GM19467 (cell line): ENCODE measurements around the gene DOCK4.

ENCODE experiments used
- ATAC-seq: cut with Tn5 transposase; IDR thresholded peaks from one replicate; pipeline ENCODE4 v1.9.1; 2021; ENCODE audit warnings: mild to moderate bottlenecking, moderate library complexity; ENCODE audit not compliant: unreplicated experiment

DOCK4 gene

DNA sequence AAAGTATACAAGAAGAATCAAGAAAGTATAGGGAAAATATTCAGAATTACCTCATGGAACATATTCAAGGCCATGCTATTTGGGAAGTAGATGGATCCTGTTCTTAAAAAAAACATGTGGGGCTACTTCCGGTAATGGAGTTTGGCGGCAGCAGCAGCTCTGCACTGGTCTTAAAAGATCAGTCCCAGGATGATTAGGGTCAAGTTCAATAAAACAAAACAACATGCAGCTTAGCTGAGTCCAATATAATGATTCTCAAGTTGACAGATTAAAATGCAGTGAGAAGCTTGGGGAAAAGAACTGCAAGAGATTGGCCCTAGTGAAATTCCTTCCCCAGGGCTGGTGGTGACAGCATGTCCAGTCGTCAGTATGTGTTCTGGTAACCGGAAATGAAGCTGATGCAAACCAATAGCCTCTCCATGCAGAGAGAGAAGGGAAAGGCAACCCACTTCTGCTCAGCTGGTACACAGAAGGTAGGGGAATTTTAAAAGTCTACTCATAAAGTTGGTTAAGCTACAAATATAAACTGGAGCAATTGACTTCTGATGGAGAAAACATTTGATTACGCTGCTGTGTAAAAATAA, 338.8 kb downstream of the DOCK4 start:
- no peak for ATAC-seq

DNA sequence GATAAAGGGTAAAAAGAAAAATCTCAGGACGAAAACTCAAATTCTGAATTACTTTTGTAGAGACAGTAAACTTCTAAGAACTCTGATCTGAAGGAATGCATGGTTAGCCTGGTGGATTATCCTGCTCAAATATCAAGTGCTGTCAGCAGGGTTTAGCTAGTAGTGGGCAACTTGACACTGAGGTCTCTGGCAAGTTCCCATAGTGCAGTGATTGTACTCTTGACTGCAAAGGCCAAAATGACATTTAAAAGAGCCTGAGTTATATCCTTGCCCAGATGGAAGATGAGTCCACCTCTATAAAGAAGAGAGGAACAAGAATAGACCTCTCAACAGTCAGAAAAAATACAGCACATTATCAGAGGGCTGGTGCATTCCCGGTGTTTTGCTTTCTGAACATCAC, 339.4 kb downstream of the DOCK4 start:
- no peak for ATAC-seq

DNA sequence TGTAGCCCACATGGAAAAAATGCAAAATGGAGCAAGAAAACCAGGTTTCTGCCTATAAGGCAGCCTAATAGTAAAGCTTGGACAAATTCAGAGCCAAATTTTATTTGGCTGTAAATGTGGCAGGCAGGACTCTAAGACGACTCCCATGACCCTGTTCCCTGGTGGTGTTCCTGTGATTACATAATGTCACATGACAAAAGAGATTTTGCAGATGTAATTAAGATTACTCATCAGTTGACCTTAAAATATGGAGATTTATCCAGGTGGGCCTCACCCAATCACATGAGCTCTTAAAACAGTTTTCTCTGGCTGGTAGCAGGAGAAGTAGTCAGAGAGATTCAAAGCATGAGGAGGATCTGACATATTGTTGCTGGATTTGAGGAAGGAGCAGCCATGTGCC, 340.8 kb downstream of the DOCK4 start:
- ATAC-seq = no peak

DNA sequence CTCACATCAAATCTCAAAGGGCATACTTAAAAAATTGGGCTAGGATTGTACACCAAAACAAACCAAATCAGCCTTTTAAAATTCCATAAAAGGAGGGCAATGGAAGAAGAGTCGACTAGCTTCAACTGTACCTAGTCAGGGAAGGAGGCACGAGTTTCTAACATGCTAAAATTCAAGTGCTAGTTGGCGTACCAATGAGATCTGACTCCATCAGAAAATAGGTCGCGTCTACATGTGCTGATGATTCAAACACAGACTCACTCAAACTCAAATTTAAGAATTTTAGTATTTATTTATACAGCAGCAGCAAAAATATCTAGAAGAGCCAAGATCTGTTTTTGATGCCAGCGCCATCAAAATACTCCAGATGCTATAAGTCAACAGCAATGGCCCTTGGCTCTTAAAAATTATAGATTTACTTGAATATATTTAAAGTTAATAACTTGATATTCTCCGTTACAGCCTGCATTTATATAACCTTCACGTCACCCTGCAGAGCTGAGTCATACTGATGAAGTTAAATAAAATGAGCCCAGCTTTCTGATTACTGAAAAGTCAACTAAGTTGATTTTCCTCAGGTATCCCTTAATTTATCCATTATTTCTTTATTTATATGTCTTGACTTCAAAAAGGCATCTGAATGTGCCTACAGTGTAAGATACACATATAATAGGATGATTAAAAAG, 341.8 kb downstream of the DOCK4 start:
- no peak for ATAC-seq

DNA sequence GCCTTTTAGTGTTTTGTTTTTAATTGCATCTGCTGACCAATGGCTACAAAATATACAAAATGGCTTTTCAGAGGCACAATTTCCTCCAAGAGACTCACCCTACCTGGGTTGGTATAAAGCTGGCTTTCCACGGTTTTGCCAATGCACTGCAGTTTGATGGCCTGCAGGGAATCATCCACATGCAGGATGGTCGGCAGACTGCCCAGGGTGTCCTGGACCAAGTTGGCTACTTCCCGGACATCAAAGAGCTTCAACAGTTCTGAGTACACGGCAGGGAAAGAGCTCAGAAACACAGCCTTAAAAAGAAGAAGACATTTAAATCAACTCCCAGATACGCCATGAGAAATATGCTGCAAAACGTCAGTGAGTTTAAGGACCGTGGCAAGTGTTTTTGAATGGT, 342.9 kb downstream of the DOCK4 start:
- ATAC-seq = no peak

DNA sequence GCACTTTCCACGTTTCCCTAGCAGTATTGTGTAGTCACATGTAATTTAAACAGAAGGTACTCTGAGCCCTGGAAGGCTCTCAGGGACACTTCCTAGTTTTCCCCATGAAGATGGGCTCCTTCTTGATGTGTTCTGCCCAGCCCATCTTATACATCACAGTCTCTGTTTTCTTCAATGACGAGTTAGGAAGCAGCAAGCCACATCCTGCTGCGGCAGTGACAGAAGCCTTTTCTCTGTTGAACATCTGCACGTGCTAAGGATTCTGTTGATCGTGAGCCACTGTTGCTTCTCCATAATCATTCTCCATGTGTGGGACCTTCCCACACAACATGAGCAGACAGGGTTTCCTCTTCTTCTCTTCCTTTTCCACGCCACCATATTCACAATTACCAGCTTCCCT, 346.0 kb downstream of the DOCK4 start:
- ATAC-seq = no peak

DNA sequence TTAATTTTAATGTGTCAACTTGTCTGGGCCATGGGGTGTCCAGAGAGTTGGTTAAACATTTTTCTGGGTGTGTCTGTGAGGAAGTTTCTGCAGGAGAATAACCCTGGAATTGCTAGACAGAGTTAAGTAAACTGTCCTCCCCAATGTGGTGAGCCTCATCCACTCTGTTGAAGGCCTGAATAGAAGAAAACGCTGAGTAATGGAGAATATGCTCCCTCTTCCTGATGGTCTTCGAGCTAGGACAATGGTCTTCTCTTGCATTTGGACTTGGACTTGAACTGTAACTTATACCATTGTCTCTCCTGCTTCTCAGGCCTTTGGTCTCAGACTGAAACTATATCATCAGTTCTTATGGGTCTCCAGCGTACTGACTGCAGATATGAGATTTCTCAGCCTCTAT, 347.9 kb downstream of the DOCK4 start:
- no peak for ATAC-seq

DNA sequence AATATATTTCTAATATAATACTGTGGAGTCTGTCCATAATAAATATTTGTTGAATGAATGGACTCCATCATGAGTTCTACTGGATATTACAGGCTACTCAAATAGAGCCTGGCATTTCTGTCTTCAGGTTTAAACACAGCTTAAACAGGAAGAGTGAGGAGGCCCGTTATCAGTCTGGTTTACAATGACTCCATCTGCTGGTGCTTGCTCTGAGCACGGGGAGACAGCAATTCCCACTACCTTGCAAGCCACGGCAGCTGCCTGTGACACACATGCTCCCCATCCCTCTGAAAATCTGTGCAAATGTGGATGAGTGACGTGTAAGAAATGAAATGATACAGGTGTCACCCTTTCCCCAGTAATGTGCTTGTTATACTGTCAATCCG, 350.4 kb downstream of the DOCK4 start:
- no peak for ATAC-seq

DNA sequence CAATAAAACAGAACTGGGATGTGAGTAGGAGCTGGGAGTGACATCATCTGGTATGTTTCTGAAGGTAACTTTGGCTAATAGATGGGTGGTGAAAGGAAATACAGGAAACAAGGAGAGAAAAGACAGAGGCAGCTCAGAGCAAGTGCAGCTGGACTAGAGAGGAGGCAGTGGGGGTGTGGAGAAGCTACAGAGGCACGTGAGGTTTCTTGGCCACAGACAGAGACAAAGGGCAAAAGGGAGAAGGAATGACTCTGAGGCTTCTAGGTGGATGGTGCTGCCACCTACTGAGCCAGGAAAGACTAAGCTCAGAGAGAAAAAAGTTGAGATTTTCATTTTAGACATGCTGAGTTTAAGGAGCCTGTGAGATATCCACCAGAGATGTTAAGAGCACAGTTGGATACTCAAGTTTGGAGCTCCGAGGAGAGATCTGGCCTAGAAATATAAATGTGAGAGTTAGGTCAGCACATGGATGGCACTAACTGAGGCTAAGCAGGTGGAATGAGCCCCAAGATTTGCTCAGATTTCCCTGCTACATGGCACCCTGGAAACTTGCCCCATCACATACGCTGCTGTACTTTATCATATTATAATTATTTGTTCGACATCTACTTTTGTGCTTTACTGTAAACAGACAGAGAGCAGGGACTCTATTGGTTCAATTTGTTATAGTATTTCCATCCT, 350.9 kb downstream of the DOCK4 start:
- no peak for ATAC-seq

DNA sequence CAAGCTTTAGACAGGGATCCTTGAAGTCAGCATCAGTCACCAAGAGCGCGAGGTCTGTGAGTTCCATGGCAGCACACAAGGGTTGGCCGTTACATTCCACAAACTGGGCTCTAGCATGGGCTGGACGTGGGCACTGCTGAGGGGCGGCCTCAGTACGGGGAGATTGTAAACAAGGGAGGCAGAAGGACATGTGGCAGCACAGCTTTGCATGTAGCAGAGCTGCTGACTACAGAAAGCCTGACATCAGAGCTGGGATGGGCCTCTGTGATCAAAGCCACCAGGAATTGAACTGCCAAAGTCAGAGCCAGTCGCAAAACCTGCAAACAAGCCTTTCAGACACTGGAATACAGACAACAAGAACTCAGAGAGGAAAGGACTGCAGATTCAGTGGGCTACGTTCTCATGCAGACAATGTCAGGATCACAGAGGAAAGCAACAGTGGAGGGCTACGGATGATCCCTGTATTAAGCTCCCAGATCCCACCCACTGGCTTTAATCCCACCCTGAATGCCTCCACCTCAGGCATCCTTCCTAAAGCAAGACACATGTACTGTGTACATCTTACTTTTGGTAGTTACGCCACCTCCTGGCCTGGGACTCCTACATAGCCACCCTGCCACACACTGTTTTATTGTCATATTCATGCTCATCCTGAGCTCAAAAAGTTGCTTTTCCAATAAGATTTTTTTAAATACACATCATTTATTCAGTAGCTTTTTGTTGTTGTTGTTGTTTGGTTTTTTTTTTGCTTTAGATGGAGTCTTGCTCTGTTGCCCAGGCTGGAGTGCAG, 352.8 kb downstream of the DOCK4 start:
- no peak for ATAC-seq

DNA sequence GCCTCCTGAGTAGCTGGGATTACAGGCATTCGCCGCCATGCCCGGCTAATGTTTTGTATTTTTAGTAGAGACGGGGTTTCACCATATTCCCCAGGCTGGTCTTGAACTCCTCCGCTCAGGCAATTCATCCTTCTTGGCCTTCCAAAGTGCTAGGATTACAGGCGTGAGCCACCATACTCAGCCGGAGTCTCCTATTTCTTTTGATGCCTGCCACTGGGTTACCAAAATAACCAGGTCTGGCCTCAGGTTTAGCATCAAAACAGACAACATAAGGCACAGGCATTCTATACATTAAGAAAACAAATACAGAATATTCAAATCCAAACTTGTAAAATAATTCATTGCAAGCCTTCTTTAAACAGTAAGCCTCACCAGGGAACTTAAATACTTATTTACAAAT, 354.1 kb downstream of the DOCK4 start:
- no peak for ATAC-seq

DNA sequence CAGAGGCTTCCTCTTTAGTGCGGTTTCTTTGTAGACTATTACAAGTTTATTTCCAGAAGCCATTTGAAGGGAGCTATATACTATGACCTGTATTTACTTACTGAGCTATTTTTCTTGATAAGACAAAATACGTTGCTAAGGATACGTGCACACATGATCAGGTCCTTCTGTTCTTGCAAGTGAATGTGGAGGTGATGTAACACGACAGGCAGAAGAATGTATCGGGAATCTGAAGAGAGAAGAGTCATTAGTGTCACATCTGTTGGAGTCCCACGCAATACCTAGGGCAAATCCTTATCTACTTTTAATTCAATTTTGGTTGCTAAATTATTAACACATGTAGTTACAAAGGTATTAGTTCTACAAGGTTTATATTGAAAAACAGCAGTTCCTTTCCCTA, 359.3 kb downstream of the DOCK4 start:
- ATAC-seq = no peak

DNA sequence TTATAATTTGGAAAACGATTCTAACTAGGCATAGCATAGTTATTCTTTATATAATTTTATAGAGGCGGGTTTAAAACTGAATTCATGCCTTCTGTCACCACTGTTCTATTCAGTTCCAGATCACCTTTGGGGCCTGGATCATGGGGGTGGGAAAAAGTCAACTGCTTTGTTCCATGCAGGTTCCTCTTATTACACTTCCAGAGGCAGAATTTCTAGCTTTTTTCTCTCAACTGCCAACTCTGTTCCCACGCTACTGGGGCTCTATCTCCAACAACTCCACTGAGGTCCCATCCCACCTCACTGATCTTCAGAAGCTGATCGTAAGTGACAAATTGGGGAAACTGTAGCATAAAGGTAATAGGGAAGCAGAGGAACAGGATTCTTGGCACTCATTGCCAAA, 360.3 kb downstream of the DOCK4 start:
- no peak for ATAC-seq

DNA sequence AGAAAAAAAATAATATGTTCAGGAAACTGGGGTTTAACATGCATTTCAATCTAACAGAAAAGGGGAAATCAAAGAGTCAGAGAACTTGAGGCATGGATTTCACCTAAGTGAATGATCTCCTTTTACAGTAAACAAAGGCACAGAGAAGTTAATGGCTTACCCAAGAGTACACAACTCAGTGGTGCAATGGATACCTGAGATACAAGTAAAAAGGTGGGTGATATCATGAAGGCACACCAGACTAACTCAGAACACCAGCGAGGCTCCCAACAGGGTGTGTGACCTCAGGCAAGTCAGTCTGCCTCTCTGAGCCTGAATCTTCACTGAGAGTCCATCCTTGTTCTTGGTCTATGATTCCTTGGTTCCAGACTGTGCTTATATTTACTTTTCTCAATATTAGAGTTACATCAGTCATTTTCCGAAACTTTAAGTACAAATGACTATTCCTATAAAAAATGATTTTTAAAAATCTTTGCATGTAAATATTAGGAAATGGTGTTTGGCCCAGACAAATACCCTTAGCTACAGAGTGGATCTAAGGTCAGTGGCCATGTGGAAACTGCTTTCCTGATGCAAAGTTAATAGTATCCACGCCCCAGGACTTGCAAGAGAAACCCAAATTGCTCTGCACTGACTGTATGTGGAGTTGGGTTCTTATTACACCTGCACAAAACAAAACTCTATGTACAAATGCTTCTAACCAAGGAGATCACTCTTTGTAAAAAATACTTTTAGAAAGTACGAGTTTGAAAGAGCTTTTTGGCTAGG, 361.1 kb downstream of the DOCK4 start:
- ATAC-seq = no peak

DNA sequence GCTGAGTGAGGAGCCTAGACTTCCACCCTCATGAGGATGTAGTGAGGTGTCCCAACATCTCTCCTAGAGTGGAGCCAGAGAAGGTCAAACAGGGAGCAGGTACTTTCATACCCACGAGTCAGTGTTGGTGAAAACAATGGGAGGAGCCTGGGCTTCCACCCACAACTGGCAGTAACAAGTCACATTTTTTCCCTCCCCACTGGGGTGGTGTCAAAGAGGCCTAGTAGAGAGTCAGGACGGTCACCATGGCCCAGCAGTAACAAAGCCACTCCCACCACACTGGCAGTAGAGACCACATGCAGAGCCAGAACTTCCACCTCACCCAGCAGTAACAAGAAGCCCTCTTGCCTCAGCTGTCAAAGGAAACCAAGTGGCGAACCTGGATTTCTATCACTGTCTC, 363.7 kb downstream of the DOCK4 start:
- no peak for ATAC-seq

DNA sequence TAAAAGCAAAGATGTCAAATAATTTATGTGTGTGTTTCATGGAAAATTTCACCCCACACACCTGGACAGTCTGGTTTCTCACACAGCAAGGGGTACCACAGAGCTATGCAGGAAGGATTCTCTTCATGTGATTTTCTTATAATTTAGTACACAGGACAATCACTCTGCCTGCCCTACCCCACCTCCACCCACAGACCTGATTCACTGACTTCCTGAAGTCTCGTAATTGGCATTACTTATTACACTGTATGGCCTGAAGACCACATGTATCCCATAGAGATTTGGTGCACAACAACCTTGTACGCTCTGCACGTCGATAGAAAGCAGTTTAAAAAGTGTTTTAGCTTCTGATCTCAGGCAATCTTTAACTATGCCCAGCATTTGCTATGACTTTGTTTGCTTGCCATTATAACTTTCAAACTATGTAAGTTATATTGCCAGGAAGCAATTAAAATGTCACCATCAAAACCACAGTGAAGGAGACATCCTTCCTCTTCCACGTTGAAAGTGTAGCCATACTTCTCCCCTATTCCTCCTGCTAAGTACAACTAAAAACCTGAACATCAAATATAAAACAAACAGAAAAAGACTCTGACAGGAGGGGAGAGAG, 364.5 kb downstream of the DOCK4 start:
- ATAC-seq = no peak

DNA sequence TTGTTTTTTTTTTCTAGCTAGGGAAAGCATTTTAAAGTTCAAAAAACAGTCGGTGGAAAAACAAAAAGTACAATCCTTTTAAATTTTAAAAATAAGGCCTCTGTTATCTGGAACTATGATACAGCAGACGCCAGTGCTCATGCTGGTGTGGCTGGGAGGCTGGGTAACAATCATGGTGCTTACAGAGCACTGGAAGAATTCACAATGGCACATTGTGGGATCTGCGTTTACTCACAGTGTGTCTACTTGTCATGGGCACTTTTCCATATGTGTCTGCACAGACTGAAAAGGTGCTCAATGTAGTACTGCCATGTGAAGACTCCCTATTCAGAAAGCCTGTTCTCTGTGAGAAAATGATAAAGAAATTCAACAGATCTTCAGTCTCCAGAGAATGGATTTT, 365.7 kb downstream of the DOCK4 start:
- no peak for ATAC-seq

DNA sequence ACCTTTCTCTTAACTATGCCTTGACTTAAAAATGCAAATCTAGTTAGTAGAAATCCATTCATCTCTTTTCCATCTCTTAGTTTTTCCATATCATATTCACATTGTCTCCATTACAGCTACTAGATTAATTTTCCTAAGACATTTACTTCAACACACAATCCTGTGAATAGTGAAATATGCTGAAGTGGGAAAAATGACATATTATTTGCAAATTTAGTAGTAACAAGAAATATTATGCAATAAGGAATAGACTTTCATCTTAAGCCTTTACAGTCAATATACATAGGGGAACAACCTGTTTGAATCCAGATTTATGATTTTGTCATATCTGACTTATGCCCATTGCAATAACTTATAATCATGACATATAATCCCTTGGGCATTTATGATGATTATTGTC, 366.9 kb downstream of the DOCK4 start:
- no peak for ATAC-seq

DNA sequence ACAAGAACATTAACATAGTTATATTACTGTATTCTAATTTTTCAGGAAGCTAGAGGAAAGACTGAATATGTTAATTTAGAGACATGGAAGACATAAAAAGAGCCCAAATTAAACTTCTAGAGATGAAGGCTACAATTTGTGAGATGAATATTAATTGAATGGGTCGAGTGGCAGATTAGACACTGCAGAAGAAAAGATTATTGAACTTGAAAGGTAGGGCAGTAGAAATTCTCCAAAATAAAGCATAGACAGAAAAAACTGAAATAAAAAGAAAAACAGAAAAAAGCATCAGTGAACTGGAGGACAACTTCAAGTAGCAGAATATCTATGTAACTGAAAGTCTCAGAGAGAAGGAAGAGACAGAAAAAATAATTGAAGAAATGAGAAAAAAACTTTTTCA, 369.6 kb downstream of the DOCK4 start:
- ATAC-seq = no peak

DNA sequence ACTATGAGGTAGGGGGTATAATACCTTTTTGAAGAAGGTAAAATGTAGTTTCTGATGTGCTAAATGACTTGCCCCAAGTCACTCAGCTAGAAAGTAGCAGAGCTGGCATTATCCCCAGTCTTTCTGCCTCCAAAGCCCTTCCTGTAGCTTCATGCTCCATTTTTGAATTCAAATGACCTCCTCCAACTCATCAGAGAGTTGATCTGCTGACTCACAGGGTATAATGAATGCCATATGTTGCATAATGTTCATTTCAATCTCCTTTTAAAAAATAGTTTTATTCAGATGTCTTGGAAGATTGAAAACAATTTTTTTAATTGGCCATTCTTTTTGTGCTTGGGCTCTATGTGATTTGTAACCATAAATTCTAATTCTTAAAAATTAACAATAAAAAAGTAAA, 371.1 kb downstream of the DOCK4 start:
- ATAC-seq = no peak

DNA sequence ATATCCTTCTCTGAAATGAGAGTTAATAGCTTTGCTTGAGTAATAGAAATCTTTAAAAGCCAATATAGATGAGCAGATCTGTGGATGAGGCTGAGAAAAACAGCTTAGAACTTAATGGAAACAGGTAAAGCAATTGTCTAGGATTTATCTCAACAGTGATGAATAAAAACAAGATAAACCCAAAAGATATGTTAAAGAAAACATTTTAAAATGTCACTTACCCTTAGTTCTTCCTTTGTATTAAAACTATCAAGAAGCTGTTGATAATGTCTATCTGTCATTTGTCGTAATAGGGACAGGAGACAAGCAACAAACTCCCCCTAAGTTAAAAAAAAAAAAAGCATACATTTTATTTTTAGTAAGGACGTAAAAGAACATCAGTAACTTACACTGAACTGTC, 371.8 kb downstream of the DOCK4 start:
- ATAC-seq = no peak
